Right cardiac atrium (tissue), 5 donors: ENCODE data around the gene RECQL. TPM values are rescaled to one million over a fixed set of nuclear protein-coding genes. Genes with fewer than 3 reads are reported as not detected.
A peak's percentile ranks its signal among the peaks of the same experiment; 100 is the strongest.

Source experiments
- ATAC-seq, 2 donors: fragments of 200-7000 bp; cut with Tn5 transposase; one replicate each; pipeline versions ENCODE4 v1.8.0 to v1.9.1; 2020; ENCODE audit warnings: moderate library complexity in 2 of 2, mild to moderate bottlenecking in 1 of 2
- DNase-seq, 3 donors: peaks; one replicate each; pipeline ENCODE4 v3.0.0-alpha.2; 2020
- H3K27ac ChIP-seq: one replicate; pipeline ENCODE4 v1.5.1; 2013; ENCODE audit warnings: mild to moderate bottlenecking, low read length, control low read depth, moderate library complexity
- H3K27me3 ChIP-seq: one replicate; pipeline ENCODE4 v1.6.1; 2013; ENCODE audit not compliant: control insufficient read depth, insufficient read depth
- H3K4me1 ChIP-seq: one replicate; pipeline ENCODE4 v1.6.1; 2013; ENCODE audit warnings: low read length; ENCODE audit not compliant: control insufficient read depth, insufficient read depth
- H3K4me3 ChIP-seq: one replicate; pipeline ENCODE4 v1.5.1; 2013; ENCODE audit warnings: low read length, control low read depth
- H3K9me3 ChIP-seq: one replicate; pipeline ENCODE4 v1.6.1; 2013; ENCODE audit warnings: low read length; ENCODE audit not compliant: control insufficient read depth
- WGBS: extraction: QIAGEN DNeasy Blood & Tissue Kit; methylation state at CpG from one replicate; pipeline ENCODE4 v1.1.7; 2013; 5-methylcytosine and 5-hydroxymethylcytosine counted together
- intact Hi-C, 4 donors: fragments of 100-400 bp; cut with DNase I; formaldehyde crosslinking; loops; one replicate each; pipeline versions ENCODE4 v1.11.0 to v1.14.0; 2022 to 2023
- polyA plus RNA-seq: library from polyadenylated mRNA; stranded (reverse); fragments of 200-250 nt; gene quantifications from one replicate; pipeline ENCODE4 v1.2.3, GENCODE V29; 2013
- total RNA-seq, 4 donors: library from RNA; stranded (reverse); fragmentation: NEBNext Ultra II Directional; extraction: Animal tissue kit (Norgen Biotek cat#: 25700); gene quantifications; one replicate each; pipeline ENCODE4 v1.2.1, GENCODE V29; 2021
- donor health status: healthy with polysubstance abuse.
- donor health status: DM: no; HTN: yes; CAD: no.
- donor health status: DM: no; HTN: no; CAD: no.
- donor health status: DM: no; HTN: yes; CAD: no; lungs with severe emphysema.
- donor health status: DM: yes; HTN: yes; CAD: no.

Gene RECQL
- total and polyA plus RNA-seq, 5 donors, result 9.2 to 21.1 (median 19.8) TPM

- no peaks in the 10 kb centered on the region for H3K9me3 ChIP-seq
- DNase-seq (no peak), ATAC-seq (peak; percentile 50 to 61)
- H3K27me3 ChIP-seq, result no peaks in the 10 kb centered on the region
- no peaks in the 10 kb centered on the region for H3K4me1 ChIP-seq
- intact Hi-C loops, result no loop called here
- peak overlapping the region; percentile 8 for H3K27ac ChIP-seq
- no peak overlapping the region for H3K4me3 ChIP-seq
- WGBS, result 57% methylated on average over 5 of the region's 5 CpGs
These were observed 27.5 kb upstream of the RECQL start for GRCh38 chr12:21528953-21529352.

- peak; percentile 92 for ATAC-seq
- Histone ChIP-seq H3K4me3 (peak overlapping the region; percentile 75), H3K4me1 (no peaks in the 10 kb centered on the region), H3K9me3 (no peaks in the 10 kb centered on the region), H3K27ac (peak overlapping the region; percentile 10), H3K27me3 (no peaks in the 10 kb centered on the region)
- under 1% methylated on average over 57 of the region's 57 CpGs for WGBS
- intact Hi-C loops, result no loop called here
- DNase-seq, result peak; percentile 49 to 83 (median 80)
These were observed 26.2 kb upstream of the RECQL start for GRCh38 chr12:21527451-21528180.

- DNase-seq (no peak), ATAC-seq (no peak)
- intact Hi-C loops, result no loop called here
- no peaks in the 10 kb centered on the region for H3K27me3 ChIP-seq
- 33% methylated on average over 12 of the region's 12 CpGs for WGBS
- H3K4me1 ChIP-seq, result no peaks in the 10 kb centered on the region
- peak overlapping the region; percentile 75 for H3K4me3 ChIP-seq
- no peaks in the 10 kb centered on the region for H3K9me3 ChIP-seq
- H3K27ac ChIP-seq, result no peak overlapping the region
These were observed 25.4 kb upstream of the RECQL start for GRCh38 chr12:21526721-21527345.

GRCh38 chr12:21526053-21526452, 24.6 kb upstream of the RECQL start, which contains the start of gene SPX:
TSS of gene SPX (plus strand) at chr12:21526296. CDS start at chr12:21526473, 177 bp downstream.
- intact Hi-C loops, result no loop called here

GRCh38 chr12:21523148-21523547, 21.7 kb upstream of the RECQL start:
- H3K9me3 ChIP-seq, result no peaks in the 10 kb centered on the region
- DNase-seq, result no peak
- intact Hi-C loops, result no loop called here
- H3K4me1 ChIP-seq, result no peaks in the 10 kb centered on the region
- no peaks in the 10 kb centered on the region for H3K27me3 ChIP-seq
- no peak for ATAC-seq
- H3K4me3 ChIP-seq, result no peak overlapping the region
- H3K27ac ChIP-seq, result no peak overlapping the region

More at GRCh38 chr12:21526053-21526452, 24.6 kb upstream of the RECQL start, which contains the start of gene SPX:
- Histone ChIP-seq H3K9me3 (no peaks in the 10 kb centered on the region), H3K27me3 (no peaks in the 10 kb centered on the region), H3K4me1 (no peaks in the 10 kb centered on the region), H3K4me3 (peak within 1 kb of the TSS; percentile 75), H3K27ac (no peak within 1 kb of the TSS)
- DNase-seq (no peak), ATAC-seq (no peak)
- 89% methylated on average over 1 of the region's 1 CpG for WGBS

- no peaks in the 10 kb centered on the region for H3K27me3 ChIP-seq
- WGBS, result 46% methylated on average over 1 of the region's 1 CpG
- DNase-seq (no peak), ATAC-seq (no peak)
- no peak overlapping the region for H3K4me3 ChIP-seq
- H3K27ac ChIP-seq, result no peak overlapping the region
- no peaks in the 10 kb centered on the region for H3K9me3 ChIP-seq
- intact Hi-C loops, result no loop called here
- H3K4me1 ChIP-seq, result no peaks in the 10 kb centered on the region
These were observed 20.1 kb upstream of the RECQL start for GRCh38 chr12:21521541-21521940.

GRCh38 chr12:21518451-21518850, 17.0 kb upstream of the RECQL start:
- Histone ChIP-seq H3K9me3 (no peaks in the 10 kb centered on the region), H3K4me3 (no peak overlapping the region), H3K4me1 (no peaks in the 10 kb centered on the region), H3K27ac (no peak overlapping the region), H3K27me3 (no peaks in the 10 kb centered on the region)
- ATAC-seq, result no peak
- DNase-seq, result no peak
- 95% methylated on average over 3 of the region's 3 CpGs for WGBS
- intact Hi-C loops, result no loop called here

- no peaks in the 10 kb centered on the region for H3K9me3 ChIP-seq
- ATAC-seq, result no peak
These were observed 14.8 kb upstream of the RECQL start for GRCh38 chr12:21516281-21516680.

GRCh38 chr12:21509768-21510167, 8.3 kb upstream of the RECQL start:
- intact Hi-C loops, result no loop called here
- 47% methylated on average over 2 of the region's 2 CpGs for WGBS
- DNase-seq, result no peak

More at GRCh38 chr12:21516281-21516680, 14.8 kb upstream of the RECQL start:
- H3K4me1 ChIP-seq, result no peaks in the 10 kb centered on the region
- DNase-seq, result no peak
- WGBS, result 82% methylated on average over 2 of the region's 2 CpGs
- H3K27ac ChIP-seq, result no peak overlapping the region
- intact Hi-C loops, result no loop called here
- H3K4me3 ChIP-seq, result no peak overlapping the region
- no peaks in the 10 kb centered on the region for H3K27me3 ChIP-seq

GRCh38 chr12:21507849-21508248, 6.4 kb upstream of the RECQL start:
- Histone ChIP-seq H3K27me3 (no peaks in the 10 kb centered on the region), H3K9me3 (no peaks in the 10 kb centered on the region), H3K4me3 (no peak overlapping the region), H3K4me1 (no peaks in the 10 kb centered on the region), H3K27ac (no peak overlapping the region)
- WGBS, result 76% methylated on average over 2 of the region's 2 CpGs
- intact Hi-C loops, result no loop called here
- ATAC-seq, result no peak
- no peak for DNase-seq

More at GRCh38 chr12:21509768-21510167, 8.3 kb upstream of the RECQL start:
- no peaks in the 10 kb centered on the region for H3K4me1 ChIP-seq
- H3K27me3 ChIP-seq, result no peaks in the 10 kb centered on the region
- no peak overlapping the region for H3K27ac ChIP-seq
- no peaks in the 10 kb centered on the region for H3K9me3 ChIP-seq
- ATAC-seq, result no peak
- no peak overlapping the region for H3K4me3 ChIP-seq

GRCh38 chr12:21505888-21506287, 4.5 kb upstream of the RECQL start:
- intact Hi-C loops, result no loop called here
- 59% methylated on average over 2 of the region's 2 CpGs for WGBS
- Histone ChIP-seq H3K9me3 (no peaks in the 10 kb centered on the region), H3K27me3 (no peaks in the 10 kb centered on the region), H3K27ac (no peak overlapping the region), H3K4me1 (no peaks in the 10 kb centered on the region), H3K4me3 (no peak overlapping the region)
- no peak for DNase-seq
- ATAC-seq, result no peak
